Measurements from ENCODE around the gene MAPK8IP3.
"Not testable (repeated sequence)": the region's sequence is repeated elsewhere in the genome, so short reads cannot be mapped to it uniquely, and the experiment has no call there.

Gene MAPK8IP3

GRCh38 chr16:1790261-1790610 is 84.2 kb downstream of the MAPK8IP3 start:
- DNase-seq: no peak

- DNase-seq: no peak
Measured at GRCh38 chr16:1790611-1791255, 84.7 kb downstream of the MAPK8IP3 start.

- DNase-seq: no peak
Measured at GRCh38 chr16:1791256-1791942, 85.4 kb downstream of the MAPK8IP3 start.

- no peak for DNase-seq
Measured at GRCh38 chr16:1791943-1792812, 86.2 kb downstream of the MAPK8IP3 start.

GRCh38 chr16:1792836-1793577 is 87.0 kb downstream of the MAPK8IP3 start:
- DNase-seq: no peak

GRCh38 chr16:1793578-1794220 is 87.7 kb downstream of the MAPK8IP3 start, which contains the start of gene IGFALS:
Gene IGFALS, minus strand, starts transcription at chr16:1793705. Its CDS starts 53 bp downstream, at chr16:1793652.
- no peak for DNase-seq

- DNase-seq: no peak
Measured at GRCh38 chr16:1794221-1794871, 88.4 kb downstream of the MAPK8IP3 start.

- no peak for DNase-seq
Measured at GRCh38 chr16:1794908-1795666, 89.1 kb downstream of the MAPK8IP3 start.

- DNase-seq: not testable (repeated sequence)
Measured at GRCh38 chr16:1799263-1799662, 93.3 kb downstream of the MAPK8IP3 start.

GRCh38 chr16:1800701-1801100 is 94.7 kb downstream of the MAPK8IP3 start:
- no peak for DNase-seq

- DNase-seq: no peak
Measured at GRCh38 chr16:1807626-1808025, 101.6 kb downstream of the MAPK8IP3 start.

GRCh38 chr16:1808691-1809090 is 102.7 kb downstream of the MAPK8IP3 start:
- no peak for DNase-seq

GRCh38 chr16:1809281-1809801 is 103.3 kb downstream of the MAPK8IP3 start:
- no peak for DNase-seq

GRCh38 chr16:1810106-1810505 is 104.1 kb downstream of the MAPK8IP3 start:
- no peak for DNase-seq

- no peak for DNase-seq
Measured at GRCh38 chr16:1810536-1810935, 104.5 kb downstream of the MAPK8IP3 start.

GRCh38 chr16:1812732-1813163 is 106.8 kb downstream of the MAPK8IP3 start:
- DNase-seq: peak; percentile 30

- no peak for DNase-seq
Measured at GRCh38 chr16:1815461-1815860, 109.5 kb downstream of the MAPK8IP3 start.

GRCh38 chr16:1816396-1817275 is 110.6 kb downstream of the MAPK8IP3 start:
- DNase-seq: no peak

- DNase-seq: no peak
Measured at GRCh38 chr16:1817276-1817589, 111.2 kb downstream of the MAPK8IP3 start.

- no peak for DNase-seq
Measured at GRCh38 chr16:1817716-1818115, 111.7 kb downstream of the MAPK8IP3 start.

All from effector CD4-positive, alpha-beta T cell (primary cell).